MCF 10A (cell line): Measurements from ENCODE around the gene KAT7. TPM values are rescaled to one million over a fixed set of nuclear protein-coding genes. Genes with fewer than 3 reads are reported as not detected.

Source experiments
- BruUV-seq: library from RNA; stranded (reverse); fragments of 400-500 nt; replicated peaks from 2 replicates; lab custom pipeline; 2021; lab: Mats Ljungman, UMichigan
- CTCF ChIA-PET: fragments of 300-600 bp; sonication (Branson Sonifier 250); formaldehyde crosslinking; extraction: SDS; loops from one replicate; lab custom pipeline; 2021; ENCODE audit warnings: antibody characterized with exemption, inconsistent platforms; lab: Yijun Ruan, JAX
- POLR2A ChIA-PET: fragments of 300-600, 350-650 bp; sonication (Branson Sonifier 250); formaldehyde crosslinking; extraction: SDS; loops from one replicate; lab custom pipeline; 2020; ENCODE audit warnings: antibody characterized with exemption, inconsistent platforms; lab: Yijun Ruan, JAX
- DNase-seq: peaks from one replicate; pipeline ENCODE4 v3.0.0-alpha.2; 2018; ENCODE audit not compliant: unreplicated experiment
- H3K27ac Mint-ChIP-seq: one replicate; pipeline ENCODE4 v1.8.0; 2022; ENCODE audit warnings: mild to moderate bottlenecking, low read depth, mixed read lengths; ENCODE audit not compliant: unreplicated experiment
- H3K27me3 Mint-ChIP-seq: one replicate; pipeline ENCODE4 v1.8.0; 2022; ENCODE audit warnings: mixed read lengths; ENCODE audit not compliant: insufficient read depth, unreplicated experiment
- H3K36me3 Mint-ChIP-seq: one replicate; pipeline ENCODE4 v1.8.0; 2022; ENCODE audit warnings: mild to moderate bottlenecking, moderate library complexity, mixed read lengths; ENCODE audit not compliant: insufficient read depth, unreplicated experiment
- H3K4me1 Mint-ChIP-seq: one replicate; pipeline ENCODE4 v1.8.0; 2022; ENCODE audit warnings: mixed read lengths; ENCODE audit not compliant: insufficient read depth, unreplicated experiment
- H3K4me3 Mint-ChIP-seq: one replicate; pipeline ENCODE4 v1.8.0; 2022; ENCODE audit warnings: mild to moderate bottlenecking, moderate library complexity, mixed read lengths; ENCODE audit not compliant: unreplicated experiment
- H3K9me3 Mint-ChIP-seq: one replicate; pipeline ENCODE4 v1.8.0; 2022; ENCODE audit warnings: mixed read lengths; ENCODE audit not compliant: unreplicated experiment
- CTCF ChIP-seq: fragments of 200-600 bp; IDR thresholded peaks from one replicate; pipeline ENCODE4 v1.8.0; 2022; ENCODE audit warnings: antibody characterized with exemption, mild to moderate bottlenecking; ENCODE audit not compliant: unreplicated experiment
- intact Hi-C: fragments of 100-400 bp; cut with micrococcal nuclease; formaldehyde crosslinking; loops from 2 replicates; pipeline ENCODE4 v1.14.1; 2022
- total RNA-seq: library from RNA; stranded (reverse); gene quantifications from 2 replicates; pipeline ENCODE4 v1.2.3, GENCODE V29; 2022

The KAT7 gene
- total RNA-seq, 1 experiment from 2014 or later = 53.7 TPM

GRCh38 chr17:49819651-49820050 lies 31.2 kb downstream of the KAT7 start:
- BruUV-seq = no TSS peak
- ChIA-PET CTCF (no interaction called here), POLR2A (interaction anchor here (0.6 kb wide), 1 partner anchor 31 kb away, joined by 4 read pairs; the partner anchor contains the start of gene KAT7)
- Mint-ChIP-seq H3K36me3 (peaks cover 80% of the 10 kb centered on the region), H3K9me3 (no peaks in the 10 kb centered on the region), H3K4me3 (no peak overlapping the region), H3K27ac (no peak overlapping the region), H3K4me1 (no peaks in the 10 kb centered on the region), H3K27me3 (no peaks in the 10 kb centered on the region)
- no peak for DNase-seq
- no peak for TF ChIP-seq CTCF
- intact Hi-C loops = no loop called here

GRCh38 chr17:49820773-49821172 lies 32.3 kb downstream of the KAT7 start:
- no peak for DNase-seq
- intact Hi-C loops = no loop called here
- POLR2A ChIA-PET = no interaction called here
- CTCF ChIA-PET = interaction anchor here (0.6 to 0.7 kb wide), 2 partner anchors 131 to 485 kb away, joined by 3 to 4 read pairs; no protein-coding TSS in a partner anchor
- peaks cover 91% of the 10 kb centered on the region for H3K36me3 Mint-ChIP-seq
- no peak overlapping the region for H3K4me3 Mint-ChIP-seq
- no peak for TF ChIP-seq CTCF
- no TSS peak for BruUV-seq
- H3K27ac Mint-ChIP-seq = no peak overlapping the region
- H3K4me1 Mint-ChIP-seq = no peaks in the 10 kb centered on the region
- no peaks in the 10 kb centered on the region for H3K9me3 Mint-ChIP-seq
- H3K27me3 Mint-ChIP-seq = no peaks in the 10 kb centered on the region

GRCh38 chr17:49821466-49821865 lies 33.0 kb downstream of the KAT7 start:
- BruUV-seq = no TSS peak
- intact Hi-C loops = no loop called here
- DNase-seq = no peak
- Mint-ChIP-seq H3K4me3 (no peak overlapping the region), H3K27me3 (no peaks in the 10 kb centered on the region), H3K4me1 (no peaks in the 10 kb centered on the region), H3K36me3 (peaks cover 91% of the 10 kb centered on the region), H3K9me3 (no peaks in the 10 kb centered on the region), H3K27ac (no peak overlapping the region)
- CTCF ChIA-PET = interaction anchor here (0.6 to 1.0 kb wide), 3 partner anchors 22 to 485 kb away, joined by 3 to 5 read pairs (median 3); no protein-coding TSS in a partner anchor
- POLR2A ChIA-PET = interaction anchor here (0.9 kb wide), 1 partner anchor 275 kb away, joined by 5 read pairs; no protein-coding TSS in a partner anchor
- TF ChIP-seq CTCF = no peak

GRCh38 chr17:49821916-49822315 lies 33.4 kb downstream of the KAT7 start:
- intact Hi-C loops = no loop called here
- ChIA-PET POLR2A (interaction anchor here (0.6 to 0.9 kb wide), 3 partner anchors 20 to 275 kb away, joined by 3 to 5 read pairs (median 3); no protein-coding TSS in a partner anchor), CTCF (interaction anchor here (0.6 to 2.2 kb wide), 4 partner anchors 22 to 485 kb away, joined by 3 to 13 read pairs (median 4); no protein-coding TSS in a partner anchor)
- BruUV-seq = no TSS peak
- no peak overlapping the region for H3K4me3 Mint-ChIP-seq
- H3K4me1 Mint-ChIP-seq = no peaks in the 10 kb centered on the region
- H3K27ac Mint-ChIP-seq = no peak overlapping the region
- no peak for TF ChIP-seq CTCF
- no peaks in the 10 kb centered on the region for H3K9me3 Mint-ChIP-seq
- DNase-seq = no peak
- no peaks in the 10 kb centered on the region for H3K27me3 Mint-ChIP-seq
- H3K36me3 Mint-ChIP-seq = peaks cover 91% of the 10 kb centered on the region
